ENCODE results near the gene GPER1.

DNA sequence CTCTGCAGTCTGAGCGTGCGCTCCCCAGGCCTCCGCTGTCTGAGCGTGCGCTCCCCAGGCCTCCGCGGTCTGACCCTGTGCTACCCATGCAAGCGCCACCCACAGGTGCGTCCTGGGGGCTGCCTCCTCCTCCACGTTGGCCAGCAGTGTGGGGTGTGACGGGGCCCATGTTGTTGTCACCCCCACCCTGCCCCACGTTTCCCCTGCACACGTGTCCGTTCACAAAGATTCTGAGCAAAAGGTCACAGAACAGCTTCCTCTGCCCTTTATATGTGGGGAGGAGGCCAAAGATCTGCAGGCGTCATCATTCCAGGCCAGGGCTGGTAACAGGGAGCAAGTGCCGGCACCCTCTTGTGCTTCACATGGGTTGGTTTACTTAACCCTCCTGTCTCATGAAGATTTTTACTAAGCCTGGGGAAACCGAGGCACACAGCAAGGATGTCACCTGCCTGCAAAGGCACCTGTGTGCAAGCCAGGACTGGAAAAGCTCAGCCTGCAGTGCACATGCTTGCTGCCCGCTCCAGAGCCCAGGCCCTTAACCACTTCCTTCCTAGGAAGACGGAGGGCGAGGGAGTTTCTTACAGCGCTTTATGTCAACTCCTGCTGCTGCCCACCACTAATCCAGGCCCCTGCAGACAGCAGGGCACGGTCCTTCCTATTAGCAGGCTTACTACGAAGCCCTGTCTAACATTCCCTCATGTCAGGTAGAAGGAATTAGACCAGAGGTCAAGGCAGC, 38.7 kb upstream of the GPER1 start:
- TF ChIP-seq, protein P1, sequence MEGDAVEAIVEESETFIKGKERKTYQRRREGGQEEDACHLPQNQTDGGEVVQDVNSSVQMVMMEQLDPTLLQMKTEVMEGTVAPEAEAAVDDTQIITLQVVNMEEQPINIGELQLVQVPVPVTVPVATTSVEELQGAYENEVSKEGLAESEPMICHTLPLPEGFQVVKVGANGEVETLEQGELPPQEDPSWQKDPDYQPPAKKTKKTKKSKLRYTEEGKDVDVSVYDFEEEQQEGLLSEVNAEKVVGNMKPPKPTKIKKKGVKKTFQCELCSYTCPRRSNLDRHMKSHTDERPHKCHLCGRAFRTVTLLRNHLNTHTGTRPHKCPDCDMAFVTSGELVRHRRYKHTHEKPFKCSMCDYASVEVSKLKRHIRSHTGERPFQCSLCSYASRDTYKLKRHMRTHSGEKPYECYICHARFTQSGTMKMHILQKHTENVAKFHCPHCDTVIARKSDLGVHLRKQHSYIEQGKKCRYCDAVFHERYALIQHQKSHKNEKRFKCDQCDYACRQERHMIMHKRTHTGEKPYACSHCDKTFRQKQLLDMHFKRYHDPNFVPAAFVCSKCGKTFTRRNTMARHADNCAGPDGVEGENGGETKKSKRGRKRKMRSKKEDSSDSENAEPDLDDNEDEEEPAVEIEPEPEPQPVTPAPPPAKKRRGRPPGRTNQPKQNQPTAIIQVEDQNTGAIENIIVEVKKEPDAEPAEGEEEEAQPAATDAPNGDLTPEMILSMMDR (IDR thresholded peaks at IDR 0.05; ENCODE audit: insufficient read depth, low read length, poor library complexity, severe bottlenecking) = no peak
- no peak for TF ChIP-seq EZH2phosphoT487 (conservative IDR thresholded peaks at IDR 0.05; ENCODE audit: low read length)

All from SU-DHL-6 (cell line).